Measurements from ENCODE around the gene FASN. TPM values are rescaled to one million over a fixed set of nuclear protein-coding genes. Genes with fewer than 3 reads are reported as not detected.

Gene FASN
- polyA plus RNA-seq, 1 of the 3 experiments (the other 2 are of a cell fraction), result 55.1 TPM

- Histone ChIP-seq H3K27ac (ENCODE audit: low read depth in 2 of 2, low read length in 1 of 2) (no peak overlapping the region), H3K79me2 (ENCODE audit: insufficient read depth) (peaks cover 5% of the 10 kb centered on the region; the same call in 1 of the 2 replicates), H3K4me3 (ENCODE audit: low read depth in 2 of 2, low read length in 1 of 2) (no peak overlapping the region), H3K9me3 (no peaks in the 10 kb centered on the region), H3F3A (replicated peaks; ENCODE audit: insufficient read depth) (no peaks in the 10 kb centered on the region), H2AFZ (ENCODE audit: low read depth) (no peak overlapping the region), H3K4me1 (ENCODE audit: control insufficient read depth in 1 of 2, insufficient read depth in 2 of 2, low read depth in 1 of 2, low read length in 1 of 2) (no peaks in the 10 kb centered on the region), H3K9ac (no peak overlapping the region), H3K9me2 (no peaks in the 10 kb centered on the region), H3K27me3 (ENCODE audit: insufficient read depth) (no peaks in the 10 kb centered on the region), H3K36me3 (replicated peaks in 1 of 2; ENCODE audit: control insufficient read depth in 1 of 2, insufficient read depth in 2 of 2, low read length in 1 of 2) (peaks cover 26 to 99% of the 10 kb centered on the region in 2 experiments), H4K20me1 (ENCODE audit: insufficient read depth) (no peaks in the 10 kb centered on the region), H3K4me2 (no peak overlapping the region)
- ChIA-PET POLR2A (interaction anchor here (1.8 kb wide), 1 partner anchor 13 kb away, joined by 5 read pairs; no protein-coding TSS in a partner anchor), CTCF (interaction anchor here (0.7 to 4.3 kb wide), 5 partner anchors 10 to 129 kb away, joined by 3 to 22 read pairs (median 4); partner anchors contain the start of gene FASN)
- TF ChIP-seq FOXM1 (IDR thresholded peaks at IDR 0.05; ENCODE audit: low read depth), result no peak
- TF ChIP-seq FOXJ3 (CRISPR knock-in tag; IDR thresholded peaks at IDR 0.05), result no peak
- TF ChIP-seq FOSL2 (IDR thresholded peaks at IDR 0.05; ENCODE audit: borderline replicate concordance, low read depth), result no peak
- no peak for TF ChIP-seq RAD21 (IDR thresholded peaks at IDR 0.05; ENCODE audit: low read length)
- TF ChIP-seq MEF2A (IDR thresholded peaks at IDR 0.05; ENCODE audit: borderline replicate concordance, low read depth), result no peak
- no peak for TF ChIP-seq YY1 (IDR thresholded peaks at IDR 0.05; ENCODE audit: low read depth)
- no peak for TF ChIP-seq EP300 (IDR thresholded peaks at IDR 0.05; ENCODE audit: borderline replicate concordance in 1 of 2, low read depth in 1 of 2, low read length in 1 of 2)
- no peak for TF ChIP-seq USF2 (IDR thresholded peaks at IDR 0.05; ENCODE audit: borderline replicate concordance, low read depth, low read length)
- no peak for TF ChIP-seq TCF12 (IDR thresholded peaks at IDR 0.05)
- WGBS (ENCODE audit: low lambda C conversion rate), result 98% methylated on average over 37 of the region's 47 CpGs
- no peak for DNase-seq
These were observed 9.0 kb downstream of the FASN start for GRCh38 chr17:82088838-82089722.

- Histone ChIP-seq H3K9me2 (no peaks in the 10 kb centered on the region), H3K9ac (no peak overlapping the region), H3K4me1 (ENCODE audit: control insufficient read depth in 1 of 2, insufficient read depth in 2 of 2, low read depth in 1 of 2, low read length in 1 of 2) (no peaks in the 10 kb centered on the region), H3K9me3 (no peaks in the 10 kb centered on the region), H2AFZ (ENCODE audit: low read depth) (no peak overlapping the region), H3K4me2 (no peak overlapping the region), H4K20me1 (ENCODE audit: insufficient read depth) (no peaks in the 10 kb centered on the region), H3K36me3 (replicated peaks in 1 of 2; ENCODE audit: control insufficient read depth in 1 of 2, insufficient read depth in 2 of 2, low read length in 1 of 2) (peaks cover 22 to 99% of the 10 kb centered on the region in 2 experiments), H3K79me2 (ENCODE audit: insufficient read depth) (peaks cover 1% of the 10 kb centered on the region; the same call in 1 of the 2 replicates), H3K27me3 (ENCODE audit: insufficient read depth) (no peaks in the 10 kb centered on the region), H3K27ac (ENCODE audit: low read depth in 2 of 2, low read length in 1 of 2) (no peak overlapping the region), H3K4me3 (ENCODE audit: low read depth in 2 of 2, low read length in 1 of 2) (no peak overlapping the region), H3F3A (replicated peaks; ENCODE audit: insufficient read depth) (no peaks in the 10 kb centered on the region)
- POLR2A ChIA-PET, result no interaction called here
- CTCF ChIA-PET, result interaction anchor here (0.7 to 4.3 kb wide), 7 partner anchors 7 to 128 kb away, joined by 3 to 22 read pairs (median 4); partner anchors contain the start of gene RAC3
- WGBS (ENCODE audit: low lambda C conversion rate), result 96% methylated on average over 43 of the region's 48 CpGs
- no peak for DNase-seq
- no peak for TF ChIP-seq GATA2 (CRISPR knock-in tag; IDR thresholded peaks at IDR 0.05)
- TF ChIP-seq TCF12 (IDR thresholded peaks at IDR 0.05), result no peak
- TF ChIP-seq, protein P1, sequence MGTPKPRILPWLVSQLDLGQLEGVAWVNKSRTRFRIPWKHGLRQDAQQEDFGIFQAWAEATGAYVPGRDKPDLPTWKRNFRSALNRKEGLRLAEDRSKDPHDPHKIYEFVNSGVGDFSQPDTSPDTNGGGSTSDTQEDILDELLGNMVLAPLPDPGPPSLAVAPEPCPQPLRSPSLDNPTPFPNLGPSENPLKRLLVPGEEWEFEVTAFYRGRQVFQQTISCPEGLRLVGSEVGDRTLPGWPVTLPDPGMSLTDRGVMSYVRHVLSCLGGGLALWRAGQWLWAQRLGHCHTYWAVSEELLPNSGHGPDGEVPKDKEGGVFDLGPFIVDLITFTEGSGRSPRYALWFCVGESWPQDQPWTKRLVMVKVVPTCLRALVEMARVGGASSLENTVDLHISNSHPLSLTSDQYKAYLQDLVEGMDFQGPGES (IDR thresholded peaks at IDR 0.05; ENCODE audit: low read depth, low read length), result no peak
- TF ChIP-seq MEF2A (IDR thresholded peaks at IDR 0.05; ENCODE audit: borderline replicate concordance, low read depth), result no peak
- TF ChIP-seq, protein P2, sequence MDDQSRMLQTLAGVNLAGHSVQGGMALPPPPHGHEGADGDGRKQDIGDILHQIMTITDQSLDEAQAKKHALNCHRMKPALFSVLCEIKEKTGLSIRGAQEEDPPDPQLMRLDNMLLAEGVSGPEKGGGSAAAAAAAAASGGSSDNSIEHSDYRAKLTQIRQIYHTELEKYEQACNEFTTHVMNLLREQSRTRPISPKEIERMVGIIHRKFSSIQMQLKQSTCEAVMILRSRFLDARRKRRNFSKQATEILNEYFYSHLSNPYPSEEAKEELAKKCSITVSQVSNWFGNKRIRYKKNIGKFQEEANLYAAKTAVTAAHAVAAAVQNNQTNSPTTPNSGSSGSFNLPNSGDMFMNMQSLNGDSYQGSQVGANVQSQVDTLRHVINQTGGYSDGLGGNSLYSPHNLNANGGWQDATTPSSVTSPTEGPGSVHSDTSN (IDR thresholded peaks at IDR 0.05), result no peak
- TF ChIP-seq RCOR1 (IDR thresholded peaks at IDR 0.05; ENCODE audit: low read length), result no peak
- TF ChIP-seq, protein P3, sequence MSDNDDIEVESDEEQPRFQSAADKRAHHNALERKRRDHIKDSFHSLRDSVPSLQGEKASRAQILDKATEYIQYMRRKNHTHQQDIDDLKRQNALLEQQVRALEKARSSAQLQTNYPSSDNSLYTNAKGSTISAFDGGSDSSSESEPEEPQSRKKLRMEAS (IDR thresholded peaks at IDR 0.05; ENCODE audit: low read depth), result no peak
- TF ChIP-seq REST (IDR thresholded peaks at IDR 0.05; ENCODE audit: low read depth, low read length), result no peak
- no peak for TF ChIP-seq FOXJ3 (CRISPR knock-in tag; IDR thresholded peaks at IDR 0.05)
These were observed 9.8 kb downstream of the FASN start for GRCh38 chr17:82087961-82088837.
